Stimulated activated CD4-positive, alpha-beta T cell treated with anti-CD3 and anti-CD28 coated beads, Interleukin-12 subunit alpha, Interleukin-12 subunit beta, amount 100 ng/mL, for 48 hours (primary cell): ENCODE data around the gene PCBP2.
"Not testable (repeated sequence)": the region's sequence is repeated elsewhere in the genome, so short reads cannot be mapped to it uniquely, and the experiment has no call there.

ENCODE experiments used
- DNase-seq, 3 donors: peaks; one replicate each; pipeline ENCODE4 v3.0.0-alpha.2; 2020; ENCODE audit warnings: low read depth in 2 of 3, low spot score in 1 of 3

PCBP2 gene

DNA sequence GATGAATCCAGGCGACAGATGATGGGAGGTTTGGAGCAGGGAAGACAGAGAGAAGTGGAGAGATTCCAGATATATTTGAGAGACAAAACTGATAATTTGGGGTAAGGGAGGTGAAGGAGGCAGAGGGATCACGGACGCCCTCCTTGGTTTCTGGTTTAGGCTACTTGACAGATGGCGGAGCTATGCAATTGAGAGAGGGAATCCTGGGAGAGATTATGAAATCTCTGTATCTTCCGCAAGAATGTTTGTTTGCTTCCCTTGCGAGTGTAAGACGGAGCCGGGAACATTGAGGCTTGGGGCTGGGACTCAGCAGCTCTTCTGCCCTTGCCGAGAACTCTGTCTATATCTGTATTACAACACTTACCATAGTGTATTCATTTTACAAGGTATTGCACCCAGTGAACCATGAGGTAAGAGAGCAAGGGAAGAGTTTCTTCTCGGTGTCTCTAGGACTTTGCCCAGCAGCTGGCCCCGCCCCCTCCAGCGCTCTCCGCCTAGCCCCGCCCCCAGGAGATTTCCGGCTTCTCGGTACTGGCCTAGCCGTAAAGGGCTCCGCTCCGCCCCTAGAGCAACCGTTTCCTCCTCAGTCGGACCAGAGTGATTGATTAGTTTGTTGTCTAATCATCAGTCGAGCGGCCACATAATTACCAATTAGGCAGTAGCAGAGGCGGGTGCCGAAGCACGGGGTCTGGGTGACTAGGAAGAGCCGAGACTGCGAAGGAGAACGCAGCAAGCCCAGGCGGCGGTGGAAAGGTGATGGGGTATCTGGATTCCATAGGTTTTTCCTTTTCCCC, 10.7 kb upstream of the PCBP2 start, which contains the start of gene PRR13:
TSS of gene PRR13 (plus strand) at position 695 of the 794 bp plus-strand sequence. CDS start 981 bp downstream, outside the sequence.
- DNase-seq = peak; percentile 98 to 99 (median 98)

DNA sequence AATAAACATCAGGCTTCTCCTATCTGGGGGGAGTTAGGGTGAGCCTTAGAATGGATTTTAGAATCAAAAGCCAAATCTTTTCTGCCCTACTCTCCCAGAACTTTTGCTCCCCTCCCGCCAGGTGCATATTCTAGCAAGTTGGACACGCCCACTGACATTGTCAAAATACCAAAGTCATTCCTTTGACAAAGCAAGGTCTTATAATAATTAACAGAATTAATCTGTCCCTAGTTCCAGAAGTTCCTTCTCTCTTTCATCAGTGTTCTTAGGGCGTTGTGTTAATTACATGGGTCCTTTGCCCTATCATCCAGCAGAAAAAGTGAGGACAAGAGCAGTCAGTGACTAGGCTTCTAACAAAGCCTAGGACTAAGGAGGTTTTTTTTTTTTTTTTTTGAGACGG, 7.9 kb upstream of the PCBP2 start:
- DNase-seq = no peak

DNA sequence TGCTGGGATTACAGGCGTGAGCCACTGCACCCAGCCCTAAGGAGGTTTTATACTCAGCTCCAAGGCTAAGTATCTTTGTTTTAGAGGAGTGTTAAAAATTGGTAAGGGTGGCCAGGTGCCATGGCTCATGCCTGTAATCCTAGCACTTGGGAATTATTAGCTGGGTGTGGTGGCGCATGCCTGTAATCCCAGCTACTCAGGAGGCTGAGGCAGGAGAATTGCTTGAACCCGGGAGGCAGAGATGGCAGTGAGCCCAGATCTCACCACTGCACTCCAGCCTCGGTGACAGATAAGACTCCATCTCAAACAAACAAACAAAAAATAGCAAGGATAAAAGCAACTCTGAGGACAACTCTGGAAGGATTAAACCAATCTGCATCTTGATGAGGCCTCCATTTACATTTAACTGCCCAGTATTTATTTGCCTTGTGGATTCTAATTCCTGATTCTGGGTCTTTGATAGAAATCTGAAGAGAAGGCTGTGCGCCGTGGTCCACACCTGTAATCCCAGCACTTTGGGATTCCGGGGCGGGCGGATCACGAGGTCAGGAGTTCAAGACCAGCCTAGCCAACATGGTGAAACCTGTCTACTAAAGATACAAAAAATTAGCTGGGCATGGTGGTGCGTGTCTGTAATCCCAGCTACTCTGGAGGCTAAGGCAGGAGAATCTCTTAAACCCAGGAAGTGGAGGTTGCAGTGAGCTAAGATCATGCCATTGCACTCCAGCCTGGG, 7.1 kb upstream of the PCBP2 start:
- not testable (repeated sequence) for DNase-seq

DNA sequence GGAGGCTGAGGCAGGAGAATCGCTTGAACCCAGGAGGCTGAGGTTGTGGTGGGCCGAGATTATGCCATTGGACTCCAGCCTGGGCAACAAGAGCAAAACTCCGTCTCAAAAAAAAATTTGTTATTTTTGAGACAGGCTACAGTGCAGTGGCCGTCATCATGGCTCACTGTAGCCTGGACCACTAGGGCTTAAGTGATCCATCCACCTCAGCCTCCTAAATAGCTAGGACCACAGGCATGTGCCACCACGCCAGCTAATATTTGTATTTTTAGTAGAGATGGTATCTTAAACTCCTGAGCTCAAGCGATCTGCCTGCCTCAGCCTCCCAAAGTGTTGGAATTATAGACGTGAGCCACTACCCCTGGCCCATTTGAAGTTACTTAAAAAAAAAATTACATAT, 966 bp upstream of the PCBP2 start:
- DNase-seq = no peak

DNA sequence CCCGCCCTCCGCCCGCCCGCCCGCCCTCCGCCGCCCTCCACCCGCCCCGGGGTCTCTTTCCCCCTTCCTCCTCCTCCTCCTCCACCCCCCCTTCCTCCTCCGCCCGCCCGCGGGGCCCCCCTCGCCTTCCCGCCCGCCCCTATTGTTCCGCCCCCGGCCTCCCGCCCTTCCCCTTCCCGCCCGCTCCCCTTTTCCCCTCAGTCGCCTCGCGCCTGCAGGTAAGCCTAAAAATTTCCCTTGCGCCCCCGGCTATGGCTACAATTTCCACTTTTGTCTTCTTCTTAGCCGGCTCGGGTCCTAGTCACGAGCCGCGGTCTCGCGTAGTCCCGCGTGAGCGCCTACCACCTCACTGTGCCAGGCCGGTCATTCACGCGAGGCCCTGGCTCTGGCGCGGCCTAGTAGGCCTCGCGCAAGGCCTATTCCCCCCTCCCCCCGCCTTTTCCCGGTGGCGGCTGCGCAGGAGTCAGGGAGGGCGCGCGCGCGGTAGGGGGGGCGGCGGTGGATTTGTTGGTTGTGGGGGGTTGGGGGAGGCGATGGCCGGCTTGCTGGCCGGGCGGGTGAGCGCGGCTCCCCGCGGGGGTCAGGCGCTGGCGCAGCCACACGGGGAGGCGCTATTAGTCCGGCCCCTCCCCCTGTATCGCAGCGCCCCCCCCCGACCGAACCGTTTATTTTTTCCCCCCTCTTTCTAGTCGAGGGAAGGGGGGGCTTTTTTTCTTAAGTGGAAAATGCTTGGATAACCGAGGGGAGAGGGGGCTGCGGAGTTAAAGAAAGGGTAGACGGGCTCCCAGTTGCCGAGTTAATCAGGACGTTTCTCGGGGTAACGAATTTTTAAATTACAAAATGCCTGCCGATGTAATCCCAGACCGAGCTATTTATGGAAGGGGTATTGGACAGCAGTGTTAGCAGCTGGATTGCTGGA, 516 bp downstream of the PCBP2 start:
- peak; percentile 47 to 59 (median 58) for DNase-seq

DNA sequence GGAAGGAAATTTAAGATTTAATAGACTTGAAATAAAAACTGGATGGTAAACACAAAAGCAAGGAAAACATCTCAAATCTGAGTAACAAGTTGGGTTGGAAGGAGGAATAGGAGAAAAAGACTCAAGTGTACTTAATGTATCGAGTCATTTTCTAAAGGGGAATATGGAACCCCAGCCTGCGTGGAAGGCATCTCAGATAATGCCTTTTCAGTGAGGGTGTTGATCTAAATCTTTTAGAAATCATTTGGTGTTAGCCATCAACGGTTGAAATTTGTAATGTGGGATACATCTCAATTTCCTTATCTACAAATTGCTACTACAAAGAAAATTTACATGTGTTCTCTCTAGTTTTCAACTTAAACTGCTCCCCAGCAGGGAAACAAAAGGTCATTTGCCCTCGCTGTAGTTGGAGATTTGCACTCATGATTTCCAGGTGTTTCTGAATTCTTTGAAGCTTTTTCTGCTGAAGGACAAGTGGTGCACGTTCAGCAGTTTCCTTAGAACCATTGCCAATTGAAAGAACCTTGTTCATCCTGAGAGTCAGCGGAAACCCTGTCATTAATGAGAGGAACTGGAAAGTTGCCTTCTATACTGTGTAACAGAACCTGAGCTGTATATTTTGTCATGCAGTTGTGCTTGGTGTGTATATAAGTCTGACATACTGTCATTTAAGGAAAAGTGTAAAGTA, 2.2 kb downstream of the PCBP2 start:
- no peak for DNase-seq

DNA sequence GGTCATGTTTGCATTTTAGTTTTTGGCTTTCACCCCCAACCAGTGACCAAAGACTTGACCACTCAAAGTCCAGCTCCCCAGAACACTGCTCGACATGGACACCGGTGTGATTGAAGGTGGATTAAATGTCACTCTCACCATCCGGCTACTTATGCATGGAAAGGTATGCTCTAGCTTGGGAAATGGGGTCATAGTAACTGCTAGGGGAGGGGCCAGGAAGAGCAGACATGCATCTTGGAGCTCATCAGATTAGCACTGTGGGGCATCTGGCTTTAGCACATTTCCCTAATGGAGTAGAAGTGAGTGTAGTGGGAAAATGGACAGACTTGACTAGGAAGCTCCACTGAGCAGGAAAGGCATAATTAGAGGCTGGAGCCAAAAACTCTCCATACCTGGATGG, 2.8 kb downstream of the PCBP2 start:
- no peak for DNase-seq

DNA sequence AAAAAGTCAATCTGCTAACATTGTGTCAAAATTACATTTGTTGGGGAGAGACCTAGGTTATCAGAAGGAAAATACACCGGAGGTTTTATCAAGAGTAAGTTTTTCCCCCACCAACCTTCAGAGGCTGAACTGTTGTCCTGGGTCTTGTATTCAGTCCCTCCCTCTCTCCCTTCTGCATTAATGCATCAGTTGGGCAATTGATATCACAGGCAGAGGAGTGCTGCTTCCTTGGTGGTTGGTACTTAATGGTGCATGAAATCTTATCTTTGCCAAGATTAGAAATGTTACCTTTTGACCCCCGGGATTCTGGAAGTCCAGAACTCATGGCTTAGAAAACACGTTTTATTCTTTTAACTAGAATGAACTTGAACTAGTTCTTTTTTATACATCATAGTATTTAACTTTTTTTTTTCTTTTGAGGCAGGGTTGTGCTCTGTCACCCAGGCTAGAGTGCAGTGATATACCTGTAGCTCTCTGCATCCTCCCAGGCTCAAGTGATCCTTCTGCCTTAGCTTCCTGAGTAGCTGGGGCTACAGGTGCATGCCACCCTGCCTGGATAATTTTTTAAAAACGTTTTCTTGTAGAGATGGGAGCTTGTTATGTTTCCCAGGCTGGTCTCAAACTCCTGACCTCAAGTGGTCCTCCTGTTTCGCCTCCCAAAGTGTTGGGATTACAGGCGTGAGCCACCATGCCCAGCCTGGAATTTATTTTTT, 4.9 kb downstream of the PCBP2 start:
- DNase-seq = no peak

DNA sequence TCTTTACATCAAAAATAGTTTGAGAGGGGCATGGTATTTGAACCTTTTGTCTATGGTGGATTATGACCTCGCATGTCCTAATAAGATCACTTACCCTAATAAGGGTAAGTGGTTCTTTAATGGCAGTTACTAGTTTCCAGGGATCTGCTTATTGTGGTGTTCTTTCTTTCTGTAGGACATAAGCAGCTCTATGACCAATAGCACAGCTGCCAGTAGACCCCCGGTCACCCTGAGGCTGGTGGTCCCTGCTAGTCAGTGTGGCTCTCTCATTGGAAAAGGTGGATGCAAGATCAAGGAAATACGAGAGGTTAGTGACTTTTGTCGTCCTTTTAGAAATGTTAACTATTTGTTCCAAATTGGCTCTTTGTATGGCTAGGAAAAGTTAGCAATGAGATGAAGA, 7.2 kb downstream of the PCBP2 start:
- no peak for DNase-seq

DNA sequence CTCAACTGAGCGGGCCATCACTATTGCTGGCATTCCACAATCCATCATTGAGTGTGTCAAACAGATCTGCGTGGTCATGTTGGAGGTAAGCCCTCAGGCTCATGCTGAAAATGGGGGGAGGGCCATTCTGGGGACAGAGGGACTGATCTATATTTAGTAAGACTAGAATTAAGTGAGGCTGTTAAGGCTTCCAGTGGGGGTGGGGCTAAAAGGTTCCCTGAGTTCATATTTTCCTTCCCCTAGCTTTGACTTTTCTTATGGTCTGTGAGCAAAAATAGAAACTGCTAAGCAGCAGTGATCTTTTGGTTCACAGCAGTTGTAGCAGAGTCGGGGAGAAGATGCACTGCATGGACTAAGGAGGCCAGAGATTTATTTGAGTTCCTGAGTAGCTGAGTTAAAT, 9.2 kb downstream of the PCBP2 start:
- no peak for DNase-seq

DNA sequence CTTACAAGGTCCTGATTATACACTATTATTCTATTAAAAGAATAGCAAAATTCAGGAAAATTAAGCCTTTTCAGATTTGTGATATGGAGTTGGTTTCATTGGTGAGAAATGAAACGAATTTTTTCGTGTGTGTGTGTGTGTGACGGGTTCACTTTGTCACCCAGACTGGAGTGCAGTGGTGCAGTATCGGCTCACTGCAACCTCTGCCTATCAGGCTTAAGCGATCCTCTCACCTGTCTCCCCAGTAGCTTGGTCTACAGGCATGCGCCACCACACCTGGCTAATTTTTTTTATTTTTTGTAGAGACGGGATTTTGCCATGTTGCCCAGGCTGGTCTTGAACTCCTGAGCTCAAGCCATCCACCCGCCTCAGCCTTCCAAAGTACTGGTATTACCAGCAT, 9.7 kb downstream of the PCBP2 start:
- no peak for DNase-seq

DNA sequence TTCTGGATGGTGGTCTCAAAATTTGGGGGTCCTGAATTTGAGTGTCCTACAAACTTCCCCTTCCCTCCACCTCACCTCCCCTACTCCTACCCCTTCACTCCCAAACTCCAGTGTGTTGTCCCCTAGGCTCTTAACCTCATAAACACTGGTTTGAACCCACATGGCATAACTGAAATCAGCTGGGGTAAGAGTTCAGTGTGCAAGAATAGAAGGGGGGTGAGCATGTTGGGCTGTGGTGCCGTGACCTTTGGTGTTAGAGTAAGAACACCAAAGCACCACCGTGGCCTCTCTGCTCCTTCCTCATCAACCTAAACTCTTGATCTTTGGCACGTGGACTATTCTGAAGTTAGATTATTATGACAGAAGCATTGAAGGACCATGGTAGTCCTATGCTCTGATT, 11.0 kb downstream of the PCBP2 start:
- DNase-seq = no peak

DNA sequence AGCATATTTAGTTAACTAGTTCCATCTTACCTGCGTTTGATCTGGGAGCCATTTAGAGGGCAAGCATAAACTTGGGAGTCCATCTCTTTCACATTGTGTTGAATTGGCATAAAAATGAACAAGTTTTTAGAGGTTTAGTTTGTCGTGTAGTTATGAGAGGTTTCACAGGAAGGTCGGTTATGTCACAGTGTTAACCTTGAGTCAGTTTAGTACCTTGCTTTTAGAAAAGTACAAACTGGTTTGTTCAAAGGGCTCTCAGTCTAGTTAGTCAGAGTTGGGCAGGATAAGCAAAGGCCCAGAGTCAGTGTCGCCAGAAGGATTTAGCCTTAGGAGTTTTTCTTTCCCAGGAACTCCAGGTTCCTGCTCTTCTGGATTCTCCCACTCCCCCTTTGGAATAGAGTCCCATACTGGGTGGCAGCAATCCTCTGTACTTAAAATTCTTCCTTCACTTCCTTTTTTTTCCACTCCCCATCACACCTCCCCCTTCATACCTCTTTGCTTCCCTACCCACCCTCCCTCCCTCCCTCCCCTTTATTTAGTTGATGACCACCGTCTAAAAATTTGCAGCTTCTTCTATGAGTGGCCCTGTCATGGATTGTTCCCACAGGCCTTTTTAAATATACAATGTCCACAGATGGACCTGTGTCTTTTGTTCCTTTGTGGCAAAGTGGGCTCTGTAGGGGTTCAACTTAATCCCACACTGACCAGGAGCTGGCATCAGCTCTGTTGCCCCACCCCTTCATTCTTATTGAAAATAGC, 12.1 kb downstream of the PCBP2 start:
- no peak for DNase-seq

DNA sequence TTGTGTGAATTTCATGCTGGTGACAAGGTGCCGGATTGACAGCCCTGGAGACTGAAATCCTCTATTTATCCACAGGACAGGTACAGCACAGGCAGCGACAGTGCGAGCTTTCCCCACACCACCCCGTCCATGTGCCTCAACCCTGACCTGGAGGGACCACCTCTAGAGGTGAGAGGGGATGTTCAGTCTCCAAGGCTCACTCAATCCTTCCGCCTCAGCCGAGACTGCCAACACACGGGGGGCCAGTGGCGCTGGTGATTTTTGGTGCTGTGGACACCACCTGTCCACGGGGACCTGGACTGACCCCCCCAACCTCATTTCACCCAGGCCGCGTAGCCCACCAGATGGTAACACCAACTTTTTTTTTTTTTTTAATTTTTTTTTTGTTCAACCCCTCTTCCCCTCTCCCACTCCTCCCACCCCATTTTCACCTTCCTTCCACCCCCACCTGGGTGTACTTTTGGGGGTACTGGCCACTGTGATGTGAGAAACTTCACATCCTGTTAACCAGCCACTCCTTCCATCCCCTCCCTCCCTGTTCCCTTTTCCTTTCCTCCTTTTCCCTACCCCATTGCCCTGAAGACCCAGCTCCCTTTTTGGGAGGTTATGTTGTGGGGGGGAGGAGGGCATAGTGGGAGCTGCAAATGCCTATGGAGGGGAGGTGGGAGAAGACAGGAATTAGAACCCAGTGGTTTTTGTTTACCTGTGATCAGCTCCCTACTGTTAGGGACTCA, 12.9 kb downstream of the PCBP2 start:
- no peak for DNase-seq

DNA sequence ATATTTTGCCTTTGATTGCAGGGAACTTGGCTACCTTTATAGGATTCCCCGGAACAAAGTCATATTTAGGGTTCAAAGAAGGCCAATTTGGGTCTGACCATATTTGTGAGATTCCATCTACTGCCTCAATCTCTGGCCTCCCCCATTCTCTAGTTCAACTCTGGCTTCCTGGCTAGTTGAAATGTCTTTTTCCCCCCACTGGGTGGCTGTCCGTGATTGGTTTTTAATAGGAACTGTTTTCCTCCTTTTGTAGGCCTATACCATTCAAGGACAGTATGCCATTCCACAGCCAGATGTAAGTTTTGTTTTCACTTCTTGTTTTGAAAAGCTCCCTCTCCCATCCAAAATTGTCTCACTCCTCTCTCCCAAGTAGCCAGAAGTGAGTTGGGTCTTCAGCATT, 13.8 kb downstream of the PCBP2 start:
- DNase-seq = no peak

DNA sequence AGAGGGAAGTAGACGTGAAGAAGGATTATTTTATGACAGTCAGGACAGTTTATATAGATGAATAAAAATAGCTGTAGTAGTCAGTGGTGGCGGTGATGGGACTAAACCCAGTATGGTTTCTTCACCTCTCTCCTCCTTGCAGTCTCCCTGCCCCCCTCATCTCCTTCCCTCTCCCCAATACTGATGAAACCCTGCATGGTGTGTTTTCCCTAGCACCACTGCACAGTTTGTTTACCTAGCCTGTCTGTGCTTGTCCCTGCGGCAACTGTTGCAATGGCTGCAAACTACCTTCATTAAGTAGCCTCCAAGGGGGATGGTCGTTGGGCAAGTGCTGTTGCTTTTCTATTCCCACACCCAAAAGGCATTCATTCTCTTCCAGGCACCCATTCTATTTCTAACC, 14.7 kb downstream of the PCBP2 start:
- DNase-seq = no peak

DNA sequence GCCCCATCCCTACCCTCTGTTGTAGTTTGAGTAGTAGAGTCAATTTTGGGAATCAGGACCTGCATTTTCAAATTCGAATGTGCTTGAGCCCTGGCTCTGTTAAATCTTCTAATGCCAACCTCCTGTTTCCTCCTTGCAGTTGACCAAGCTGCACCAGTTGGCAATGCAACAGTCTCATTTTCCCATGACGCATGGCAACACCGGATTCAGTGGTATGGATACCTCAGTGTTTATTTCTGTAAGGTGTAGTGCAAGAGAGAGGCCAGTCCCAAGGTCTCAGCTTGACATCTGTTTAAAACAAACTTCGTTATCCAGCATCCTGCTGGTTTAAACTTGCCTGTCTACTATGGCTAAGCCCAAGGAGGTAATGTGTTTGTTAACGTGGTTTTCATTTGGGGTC, 15.2 kb downstream of the PCBP2 start:
- no peak for DNase-seq

DNA sequence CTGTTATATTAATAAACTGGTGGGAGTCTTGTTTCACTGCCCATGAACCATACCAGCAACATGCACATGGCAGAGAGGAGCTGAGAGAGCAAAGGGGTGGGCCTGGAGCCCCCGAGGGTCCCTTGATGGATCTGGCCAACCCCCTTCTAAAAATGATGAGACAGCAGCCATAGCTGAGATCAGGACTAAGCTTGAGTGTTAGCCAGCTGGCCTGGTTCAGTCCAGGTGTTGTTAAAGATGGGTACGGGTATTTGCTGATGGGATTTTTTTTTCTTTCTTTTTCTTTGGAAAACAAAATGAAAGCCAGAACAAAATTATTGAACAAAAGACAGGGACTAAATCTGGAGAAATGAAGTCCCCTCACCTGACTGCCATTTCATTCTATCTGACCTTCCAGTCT, 16.0 kb downstream of the PCBP2 start:
- DNase-seq = no peak

DNA sequence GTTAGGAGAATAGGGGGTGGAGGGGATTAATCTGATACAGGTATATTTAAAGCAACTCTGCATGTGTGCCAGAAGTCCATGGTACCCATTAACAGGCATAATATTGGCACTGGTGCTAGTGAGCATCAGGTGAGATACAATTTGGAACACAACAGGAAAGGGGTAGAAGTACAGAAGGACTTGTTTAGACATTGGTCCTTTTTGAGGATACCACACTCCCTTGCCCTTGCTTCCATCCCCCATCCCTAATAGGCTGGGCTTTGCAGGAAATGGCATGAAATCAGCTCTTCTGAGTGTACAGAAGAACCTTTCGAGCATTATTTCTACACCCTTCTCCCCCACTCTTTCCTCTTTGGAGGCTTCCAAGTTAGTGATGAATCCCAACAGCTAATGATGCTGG, 16.4 kb downstream of the PCBP2 start:
- no peak for DNase-seq
